ENCODE results near the gene TOGARAM1.

- no peak for TF ChIP-seq POLR2A (IDR thresholded peaks at IDR 0.05)
- TF ChIP-seq CTCF (IDR thresholded peaks at IDR 0.05 in 4 of 5, conservative IDR thresholded peaks at IDR 0.05 in 1 of 5), result no peak
Observed at GRCh38 chr14:45091710-45092109, 129.7 kb downstream of the TOGARAM1 start.

All from gastrocnemius medialis (tissue), 4 donors.